ENCODE data around the gene VPS13D.

The VPS13D gene

DNA sequence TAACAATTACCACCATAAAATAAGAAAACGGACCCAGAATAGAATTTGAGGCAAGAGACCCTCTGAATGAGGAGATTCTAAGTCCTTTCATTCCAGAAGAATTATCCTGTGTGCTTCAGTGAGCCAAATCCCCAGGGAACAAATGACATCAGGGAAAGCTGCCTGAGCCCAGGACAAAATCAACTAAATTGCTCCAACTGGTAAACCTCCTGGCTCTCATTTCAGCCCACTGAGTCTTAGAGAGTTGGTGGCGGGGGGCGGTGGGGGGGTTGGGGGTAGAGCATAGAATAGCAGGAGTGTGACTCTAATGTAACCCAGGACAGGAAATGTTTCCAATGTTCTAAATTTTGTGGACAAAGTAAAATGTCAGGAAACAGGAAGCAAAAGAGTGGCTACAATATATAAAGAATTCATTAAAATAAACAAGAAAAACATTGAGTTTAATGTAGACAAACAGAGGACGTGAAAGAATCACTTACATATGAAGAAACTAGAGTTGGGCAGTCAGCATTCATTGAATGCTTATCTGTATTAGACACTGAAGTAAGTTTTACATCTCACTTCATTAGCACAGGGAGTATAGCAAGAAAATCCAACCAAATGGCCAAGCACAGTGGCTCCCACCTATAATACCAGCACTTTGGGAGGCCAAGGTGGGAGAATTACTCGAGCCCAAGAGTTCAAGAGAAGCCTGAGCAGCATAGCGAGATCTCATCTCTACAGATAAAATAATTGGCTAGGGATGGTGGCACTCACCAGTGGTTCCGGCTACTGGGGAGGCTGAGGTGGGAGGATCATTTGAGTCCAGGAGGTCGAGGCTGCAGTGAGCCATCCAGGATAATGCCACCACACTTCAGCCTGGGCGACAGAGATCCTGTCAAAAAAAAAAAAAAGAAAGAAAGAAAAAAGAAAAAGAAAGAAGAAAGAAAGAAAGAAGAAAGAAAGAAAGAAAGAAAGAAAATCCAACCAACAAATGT, 313.1 kb downstream of the VPS13D start:
- no peak for DNase-seq

DNA sequence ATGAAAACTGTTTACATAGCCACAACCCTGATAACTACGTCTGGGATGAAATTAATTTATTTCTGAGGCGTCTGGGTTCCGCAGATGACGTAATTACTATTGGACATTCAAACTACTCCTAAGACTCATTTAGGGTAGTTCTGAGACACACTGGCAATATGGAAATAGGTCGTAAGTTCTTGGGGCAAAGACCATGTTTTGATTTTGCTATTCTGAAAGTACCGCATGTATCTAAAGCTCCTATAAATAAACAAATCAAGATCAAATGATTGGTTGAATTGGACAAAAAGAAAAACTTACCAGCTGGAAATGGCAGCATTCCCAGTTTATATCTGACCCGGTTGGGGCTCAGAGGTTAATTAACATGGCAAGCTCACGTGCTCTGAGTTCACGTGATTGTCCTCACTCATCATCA, 313.9 kb downstream of the VPS13D start:
- DNase-seq = no peak

DNA sequence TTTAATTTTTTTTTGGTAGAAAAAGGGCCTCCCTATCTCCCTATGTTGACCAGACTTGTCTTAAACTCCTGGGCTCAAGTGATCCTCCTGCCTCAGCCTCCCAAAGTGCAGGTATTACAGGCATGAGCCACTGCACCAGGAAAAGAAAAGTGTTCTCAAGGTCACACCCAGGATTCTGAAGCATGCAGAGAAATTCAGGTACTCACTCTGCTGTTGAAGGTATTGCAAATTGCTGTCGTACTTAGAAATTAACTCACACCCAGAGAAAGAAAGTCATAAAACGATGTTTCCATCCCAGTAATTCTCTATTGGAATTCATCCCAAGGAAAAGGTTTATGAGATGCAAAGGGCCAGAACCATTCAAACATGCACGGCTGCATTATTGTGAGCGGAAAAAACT, 314.5 kb downstream of the VPS13D start:
- DNase-seq = no peak

DNA sequence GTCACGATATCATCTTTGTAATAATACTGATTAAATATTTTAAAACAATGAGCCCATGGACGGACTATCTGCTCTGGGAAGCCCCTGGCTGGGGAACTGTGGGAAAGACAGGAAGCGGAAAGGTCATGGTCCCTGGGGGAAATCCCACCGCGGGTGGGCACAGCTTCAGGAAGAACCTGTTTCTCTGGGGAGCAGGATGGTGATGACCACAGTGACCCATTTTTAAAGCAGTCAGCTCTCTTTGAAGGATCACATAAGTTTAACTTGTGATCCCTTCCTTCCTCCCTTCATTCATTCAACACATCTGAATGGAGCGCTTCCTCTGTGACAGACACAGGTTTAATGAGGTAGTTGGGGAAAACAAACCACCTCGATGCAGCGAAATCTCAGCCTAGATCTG, 315.2 kb downstream of the VPS13D start:
- DNase-seq = no peak

GRCh38 chr1:12546771-12547585, 317.1 kb downstream of the VPS13D start:
- no peak for DNase-seq

GRCh38 chr1:12547586-12548225, 317.9 kb downstream of the VPS13D start:
- DNase-seq = no peak

DNA sequence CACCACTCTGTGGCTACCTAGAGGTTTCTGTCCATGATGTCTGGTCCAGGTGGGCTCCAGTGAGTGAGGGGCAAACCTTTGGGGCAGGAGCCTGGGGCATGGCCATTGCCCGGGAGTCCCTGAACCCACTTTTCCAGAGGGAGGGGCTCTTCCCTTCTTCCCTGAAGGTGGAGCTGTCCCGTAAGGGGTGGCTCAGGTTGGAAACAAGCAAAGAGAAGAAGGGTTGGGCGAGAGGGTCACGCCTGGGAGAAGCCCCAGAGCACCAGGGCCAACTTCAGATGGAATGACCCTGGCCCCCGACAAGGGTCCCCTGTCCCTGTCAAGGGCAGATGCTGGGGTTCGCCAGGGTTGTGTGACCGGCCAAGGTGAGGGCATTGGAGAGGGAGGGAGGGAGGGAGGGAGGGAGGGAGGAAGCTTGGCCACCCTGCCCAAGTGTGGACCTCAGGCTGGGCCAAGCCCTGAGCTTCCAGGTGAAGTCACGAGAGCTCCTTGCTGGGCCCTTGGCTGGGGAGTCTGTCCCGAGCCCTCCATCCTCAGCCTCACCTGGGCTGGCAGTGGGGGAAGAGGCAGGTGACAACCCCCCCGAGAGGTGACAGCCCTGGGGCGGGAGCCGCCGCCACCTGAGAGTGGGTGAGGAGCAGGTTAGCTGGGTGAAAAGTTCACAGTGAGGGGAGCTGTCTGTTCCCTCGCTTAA, 318.6 kb downstream of the VPS13D start:
- DNase-seq = no peak

DNA sequence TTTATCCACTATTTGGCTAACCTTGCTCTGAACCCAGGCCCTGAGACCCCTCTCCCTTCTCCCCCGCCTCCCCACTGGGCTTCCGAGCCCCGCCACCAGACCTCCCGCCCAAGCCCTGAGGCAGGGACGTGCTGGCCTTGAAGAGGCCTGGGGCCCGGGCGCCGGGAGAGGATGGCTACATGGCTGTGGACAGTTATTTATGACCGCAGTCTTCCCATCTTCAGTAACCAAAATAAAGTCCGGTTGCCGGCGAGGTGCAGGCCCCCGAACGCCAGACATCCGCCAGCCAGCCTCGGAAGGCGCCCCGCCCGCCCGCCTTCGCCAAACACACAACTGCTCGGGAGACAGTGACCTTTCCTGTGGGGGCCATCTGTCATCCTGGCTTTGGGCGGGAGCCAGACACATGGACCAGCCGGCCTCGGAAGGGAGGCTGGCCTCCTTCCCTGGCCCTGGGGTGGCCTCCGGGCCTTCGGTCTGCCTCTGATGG, 319.2 kb downstream of the VPS13D start:
- no peak for DNase-seq

GRCh38 chr1:12549460-12550349, 319.9 kb downstream of the VPS13D start:
- DNase-seq = peak; percentile 86

DNA sequence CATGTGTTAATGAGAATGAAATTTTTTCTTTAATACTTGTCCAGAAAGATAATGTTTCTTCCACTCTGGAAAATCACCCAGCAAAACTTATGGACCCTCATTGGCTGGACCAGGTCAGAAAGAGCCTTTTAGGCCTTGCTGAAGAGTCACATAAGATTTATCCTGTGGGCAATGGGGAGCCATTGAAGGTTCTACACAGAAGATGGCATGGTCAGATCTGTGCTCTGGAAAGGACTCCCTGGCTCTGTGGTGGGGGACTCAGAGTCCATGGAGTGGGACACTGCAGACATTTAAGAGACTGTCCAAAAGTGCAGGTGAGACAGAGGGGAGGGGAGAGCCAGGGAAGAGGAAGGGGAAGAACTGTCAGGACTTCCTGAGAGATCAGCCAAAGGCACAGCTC, 321.8 kb downstream of the VPS13D start:
- no peak for DNase-seq

- DNase-seq = no peak
These were observed 322.5 kb downstream of the VPS13D start for GRCh38 chr1:12552111-12552888.

GRCh38 chr1:12552951-12553921, 323.4 kb downstream of the VPS13D start:
- no peak for DNase-seq

GRCh38 chr1:12553963-12554362, 324.1 kb downstream of the VPS13D start:
- no peak for DNase-seq

GRCh38 chr1:12554521-12555305, 324.9 kb downstream of the VPS13D start:
- no peak for DNase-seq

GRCh38 chr1:12555411-12556367, 325.9 kb downstream of the VPS13D start:
- DNase-seq = no peak

DNA sequence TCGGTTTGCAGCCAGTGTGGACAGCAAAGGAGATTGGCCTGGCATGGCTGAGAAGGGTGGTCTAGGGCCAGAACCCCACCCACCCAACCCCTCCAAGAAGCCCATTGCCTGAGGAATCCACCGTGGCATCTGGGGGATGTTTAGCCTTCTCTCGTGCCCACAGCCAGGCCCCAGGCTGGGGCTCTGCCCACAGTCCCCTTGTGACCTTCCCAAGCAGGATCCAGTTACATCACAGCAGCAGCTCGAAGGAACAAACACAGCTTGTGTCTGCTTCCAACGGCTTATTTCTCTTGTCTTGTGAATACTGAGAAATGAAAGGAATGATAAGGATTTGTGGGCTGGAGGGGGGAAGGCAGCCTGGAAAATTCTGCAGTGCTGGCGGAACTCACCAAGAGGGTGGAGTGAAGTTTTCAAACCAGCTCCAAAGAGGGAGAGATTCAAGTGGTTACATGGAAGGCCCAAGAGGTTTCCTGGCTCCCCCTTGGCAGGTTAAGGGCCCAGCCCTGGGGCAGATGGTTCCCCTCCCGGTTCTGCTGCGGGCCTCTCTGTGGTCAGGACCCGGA, 326.6 kb downstream of the VPS13D start:
- DNase-seq = peak; percentile 29
